ENCODE results near the gene SLC16A9.
"Not testable (repeated sequence)": the region's sequence is repeated elsewhere in the genome, so short reads cannot be mapped to it uniquely, and the experiment has no call there.

SLC16A9 gene, protein sequence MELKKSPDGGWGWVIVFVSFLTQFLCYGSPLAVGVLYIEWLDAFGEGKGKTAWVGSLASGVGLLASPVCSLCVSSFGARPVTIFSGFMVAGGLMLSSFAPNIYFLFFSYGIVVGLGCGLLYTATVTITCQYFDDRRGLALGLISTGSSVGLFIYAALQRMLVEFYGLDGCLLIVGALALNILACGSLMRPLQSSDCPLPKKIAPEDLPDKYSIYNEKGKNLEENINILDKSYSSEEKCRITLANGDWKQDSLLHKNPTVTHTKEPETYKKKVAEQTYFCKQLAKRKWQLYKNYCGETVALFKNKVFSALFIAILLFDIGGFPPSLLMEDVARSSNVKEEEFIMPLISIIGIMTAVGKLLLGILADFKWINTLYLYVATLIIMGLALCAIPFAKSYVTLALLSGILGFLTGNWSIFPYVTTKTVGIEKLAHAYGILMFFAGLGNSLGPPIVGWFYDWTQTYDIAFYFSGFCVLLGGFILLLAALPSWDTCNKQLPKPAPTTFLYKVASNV
- total RNA-seq: 0 reads per million in 2 donors

DNA sequence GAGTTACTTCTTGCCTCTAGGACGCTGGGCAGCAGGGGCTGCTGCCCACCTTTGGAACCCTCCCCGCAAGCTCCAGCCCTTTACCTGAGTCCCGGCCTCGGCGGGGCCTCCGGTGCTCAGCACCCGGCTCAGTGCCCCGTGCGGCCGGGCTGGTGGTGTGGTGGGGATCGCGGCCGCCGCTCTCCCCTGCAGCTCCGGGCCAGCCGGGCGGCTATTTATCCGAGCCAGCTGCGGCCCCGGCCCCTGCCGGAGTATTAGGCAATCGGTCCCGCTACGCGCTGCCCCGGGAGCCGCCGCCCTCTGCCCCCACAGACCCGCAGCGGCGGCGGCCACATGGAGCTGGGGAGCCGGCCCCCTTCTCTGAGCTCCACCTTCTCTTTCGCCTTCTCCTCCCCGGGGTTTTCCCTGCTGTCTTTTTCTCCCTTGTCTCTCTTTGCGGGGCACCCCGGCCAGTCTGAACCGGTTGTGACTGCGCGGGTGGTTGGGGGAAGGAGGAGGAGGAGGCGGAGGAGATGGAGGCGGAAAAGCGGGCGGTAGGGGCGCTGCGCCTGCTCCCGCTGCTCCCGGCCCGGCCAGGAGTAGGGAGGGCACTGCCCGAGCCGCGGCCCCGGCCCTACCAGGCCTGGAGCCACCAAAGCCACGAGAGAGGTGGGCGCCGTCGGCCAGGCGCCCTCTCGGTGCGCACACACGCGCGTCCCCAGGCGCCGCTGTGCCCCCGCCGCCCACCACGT is at the start of gene SLC16A9:
TSS of gene SLC16A9 (minus strand) at position 456 of the 731 bp plus-strand sequence. CDS start 25,559 bp downstream, outside the sequence.
- DNase-seq: no peak

DNA sequence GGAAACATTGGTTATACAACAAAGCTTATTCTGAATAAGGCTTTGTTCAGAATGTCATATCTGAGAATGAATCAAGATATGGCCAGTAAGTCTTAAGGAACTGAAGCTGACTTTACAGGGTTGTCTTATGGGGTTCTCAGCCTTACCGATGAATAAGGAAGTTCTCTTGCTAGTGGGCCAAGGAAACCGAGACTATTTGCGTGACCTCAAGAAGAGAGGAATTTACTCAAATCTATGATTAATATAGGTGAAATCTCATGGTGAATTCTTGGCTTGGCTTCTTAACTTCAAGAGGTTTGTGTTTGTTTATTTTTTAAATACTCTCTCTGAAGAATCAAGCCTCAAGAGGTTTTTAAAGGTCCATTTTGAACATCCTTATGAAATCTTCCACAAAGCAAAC is 48.3 kb upstream of the SLC16A9 start:
- DNase-seq: no peak

DNA sequence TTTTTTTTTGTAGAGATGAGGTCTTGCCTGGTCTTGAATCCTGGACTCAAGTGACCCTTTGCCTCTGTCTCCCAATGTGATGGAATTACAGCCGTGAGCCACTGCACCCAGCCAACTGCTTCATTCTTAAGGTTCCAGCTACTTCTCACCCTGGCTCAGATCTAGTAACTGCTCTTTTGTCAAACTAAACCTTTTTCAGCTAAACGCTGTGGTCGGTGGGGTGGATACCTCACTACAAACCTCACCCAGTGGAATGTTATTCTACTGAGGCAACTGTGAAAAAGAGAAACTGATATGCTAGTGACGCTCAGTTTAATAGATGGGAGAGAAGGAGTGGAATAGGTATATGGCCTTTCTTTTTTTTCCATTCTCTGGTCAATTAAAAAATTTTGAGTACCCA is 45.3 kb upstream of the SLC16A9 start:
- DNase-seq: no peak

DNA sequence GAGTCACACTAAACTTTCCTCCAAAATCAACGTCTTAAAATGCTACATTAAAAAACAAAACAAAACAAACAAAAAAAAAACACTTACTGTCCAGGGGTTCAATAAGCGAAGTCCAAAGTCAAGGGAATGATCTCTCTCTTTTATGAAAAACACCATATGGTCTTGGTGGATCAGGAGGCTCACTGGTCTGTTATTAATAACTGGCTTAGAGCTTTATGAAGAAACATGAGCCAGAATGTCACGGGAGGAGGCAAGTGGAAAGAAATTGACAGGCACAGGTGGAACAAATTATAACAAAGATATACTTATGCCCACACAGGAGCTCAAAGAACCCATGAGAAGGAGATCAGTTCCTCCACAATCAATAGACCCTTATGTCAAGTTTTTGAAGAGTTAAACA is 43.6 kb upstream of the SLC16A9 start, which contains the start of gene MRLN:
TSS of gene MRLN (minus strand) at position 189 of the 400 bp plus-strand sequence.
- no peak for DNase-seq

DNA sequence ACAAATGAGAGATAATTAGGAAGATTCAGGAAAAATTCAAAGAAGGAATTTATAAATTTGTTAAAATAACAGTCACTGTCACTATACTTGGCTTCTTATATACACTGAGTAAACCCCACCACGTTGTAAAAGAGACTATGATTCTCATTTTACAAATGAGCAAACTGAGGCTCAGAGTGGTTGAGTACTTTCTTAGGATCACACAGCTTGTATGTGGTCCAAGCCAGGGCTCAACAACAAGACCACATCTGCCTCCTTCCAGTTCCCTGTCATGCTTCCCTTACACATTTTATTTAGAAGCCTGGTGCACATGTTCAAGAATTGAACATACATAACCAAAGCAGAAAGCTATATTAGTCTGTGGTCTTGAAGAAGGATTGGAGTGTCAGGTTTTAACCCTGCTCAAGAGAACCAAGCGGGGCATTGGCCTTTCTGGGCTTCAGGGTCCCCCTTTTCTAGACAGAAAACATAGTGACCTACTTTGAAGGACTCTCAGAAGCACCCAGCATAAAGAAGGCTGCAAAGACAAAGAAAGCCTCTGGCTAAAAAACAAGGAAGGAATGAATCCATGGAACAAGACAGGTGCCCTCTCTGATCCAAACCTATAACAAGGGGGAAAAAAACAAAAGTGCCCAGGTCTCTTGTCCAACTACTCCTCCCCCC is 42.8 kb upstream of the SLC16A9 start:
- no peak for DNase-seq

DNA sequence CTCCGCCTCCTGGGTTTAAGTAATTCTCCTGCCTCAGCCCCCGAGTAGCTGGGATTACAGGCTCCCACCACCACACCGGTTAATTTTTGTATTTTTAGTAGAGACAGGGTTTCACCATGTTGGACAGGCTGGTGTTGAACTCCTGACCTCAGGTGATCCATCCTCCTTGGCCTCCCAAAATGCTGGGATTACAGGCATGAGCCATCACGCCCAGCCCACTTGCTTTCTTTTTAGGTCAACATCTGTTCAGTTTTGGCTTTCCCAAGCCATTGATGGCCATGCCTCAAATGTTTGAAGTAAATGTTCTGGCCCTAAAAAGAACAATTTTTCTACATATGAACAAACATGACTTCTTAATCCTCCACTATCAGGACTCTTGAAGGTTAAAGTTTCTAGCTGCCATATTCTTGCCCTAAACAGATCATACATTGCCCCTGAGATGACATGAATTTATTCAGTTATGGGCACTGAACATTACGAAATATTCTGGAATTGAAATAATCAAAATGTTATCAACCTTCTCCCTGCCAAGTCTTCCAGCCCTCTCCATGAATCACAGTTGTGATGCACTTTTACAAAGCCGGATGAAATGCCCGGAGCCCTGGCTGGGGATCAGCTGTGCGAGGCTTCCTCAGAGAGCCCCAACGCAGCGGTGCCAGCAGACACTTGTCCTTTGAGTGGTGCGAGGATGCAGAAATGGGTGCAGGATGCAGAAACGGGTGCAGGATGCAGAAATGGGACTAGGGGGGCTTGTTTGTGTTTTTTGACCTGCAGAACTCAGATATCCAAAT is 40.7 kb upstream of the SLC16A9 start:
- no peak for DNase-seq

DNA sequence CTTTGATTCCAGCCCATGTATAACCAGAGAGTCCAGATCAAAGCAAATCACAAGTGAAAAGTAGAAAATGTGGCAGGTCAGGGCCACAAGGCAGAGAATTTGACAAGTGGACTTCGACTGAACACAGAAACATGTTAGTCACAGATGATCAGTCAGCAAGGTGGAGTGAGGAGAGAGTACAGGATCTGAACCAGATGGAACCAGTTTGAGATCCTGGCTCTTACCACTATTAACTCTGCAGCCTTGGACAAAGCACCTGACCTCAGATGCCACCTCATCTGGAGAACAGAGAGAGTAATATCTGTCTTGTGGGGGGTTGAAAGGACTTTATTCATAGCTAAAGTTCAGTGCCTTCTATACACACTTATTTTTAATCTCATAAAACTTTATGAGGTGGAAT is 39.2 kb upstream of the SLC16A9 start:
- DNase-seq: no peak

DNA sequence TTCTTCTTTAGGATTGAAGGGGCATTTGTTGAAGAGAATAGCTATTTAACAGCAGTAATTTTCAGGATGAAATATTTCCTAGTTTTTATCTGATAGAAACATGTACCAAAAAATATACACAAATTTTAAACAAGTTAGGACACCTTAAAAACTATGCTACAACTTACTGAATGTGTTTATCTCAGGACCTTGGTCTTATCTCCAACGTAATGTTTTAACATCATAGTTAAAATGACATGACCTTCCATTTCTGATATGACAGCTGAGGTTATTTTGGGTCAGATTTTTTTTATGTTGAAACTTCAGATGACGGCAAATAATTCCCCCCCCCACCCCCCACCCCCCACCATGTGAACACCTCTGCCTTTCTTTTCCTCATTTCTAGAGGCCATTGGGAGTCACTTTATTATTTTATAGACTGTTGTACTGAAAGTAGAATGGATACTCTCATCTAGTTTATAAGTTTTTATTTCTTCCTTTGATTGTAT is 35.6 kb upstream of the SLC16A9 start:
- DNase-seq: no peak

DNA sequence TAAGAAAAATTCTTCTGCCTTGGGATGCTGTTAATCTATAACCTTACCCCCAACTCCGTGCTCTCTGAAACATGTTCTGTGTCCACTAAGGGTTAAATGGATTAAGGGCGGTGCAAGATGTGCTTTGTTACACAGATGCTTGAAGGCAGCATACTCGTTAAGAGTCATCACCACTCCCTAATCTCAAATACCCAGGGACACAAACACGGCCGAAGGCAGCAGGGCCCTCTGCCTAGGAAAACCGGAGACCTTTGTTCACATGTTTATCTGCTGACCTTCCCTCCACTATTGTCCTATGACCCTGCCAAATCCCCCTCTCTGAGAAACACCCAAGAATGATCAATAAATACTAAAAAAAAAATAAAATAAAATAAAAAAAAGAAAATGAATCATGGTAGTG is 35.1 kb upstream of the SLC16A9 start:
- DNase-seq: not testable (repeated sequence)

DNA sequence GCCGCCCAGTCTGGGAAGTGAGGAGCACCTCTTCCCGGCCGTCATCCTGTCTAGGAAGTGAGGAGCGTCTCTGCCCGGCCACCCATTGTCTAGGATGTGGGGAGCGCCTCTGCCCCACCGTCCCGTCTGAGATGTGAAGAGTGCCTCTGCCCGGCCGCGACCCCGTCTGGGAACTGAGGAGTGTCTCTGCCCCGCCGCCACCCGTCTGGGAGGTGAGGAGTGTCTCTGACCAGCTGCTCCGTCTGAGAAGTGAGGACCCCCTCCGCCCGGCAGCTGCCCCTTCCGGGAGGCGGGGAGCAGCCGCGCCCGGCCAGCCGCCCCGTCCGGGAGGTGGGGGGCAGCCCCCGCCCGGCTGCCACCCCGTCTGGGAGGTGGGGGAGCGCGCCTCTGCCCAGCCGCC is 34.5 kb upstream of the SLC16A9 start:
- not testable (repeated sequence) for DNase-seq

DNA sequence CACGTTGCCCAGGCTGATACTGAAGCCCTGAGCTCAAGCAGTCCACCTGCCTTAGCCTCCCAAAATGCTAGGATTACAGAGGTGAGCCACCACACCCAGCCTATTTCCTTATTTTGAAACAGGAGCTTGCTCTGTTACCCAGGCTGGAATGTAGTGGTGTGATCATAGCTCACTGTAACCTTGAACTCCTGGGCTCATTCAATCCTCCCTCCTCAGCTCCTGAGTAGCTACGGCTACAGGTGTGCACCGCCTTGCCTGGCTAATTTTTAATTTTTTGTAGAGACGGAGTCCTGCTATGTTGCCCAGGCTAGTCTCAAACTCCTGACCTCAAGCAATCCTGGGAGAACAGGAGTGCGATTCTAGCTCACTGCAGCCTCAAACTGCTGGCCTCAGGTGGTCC is 31.9 kb upstream of the SLC16A9 start:
- no peak for DNase-seq

DNA sequence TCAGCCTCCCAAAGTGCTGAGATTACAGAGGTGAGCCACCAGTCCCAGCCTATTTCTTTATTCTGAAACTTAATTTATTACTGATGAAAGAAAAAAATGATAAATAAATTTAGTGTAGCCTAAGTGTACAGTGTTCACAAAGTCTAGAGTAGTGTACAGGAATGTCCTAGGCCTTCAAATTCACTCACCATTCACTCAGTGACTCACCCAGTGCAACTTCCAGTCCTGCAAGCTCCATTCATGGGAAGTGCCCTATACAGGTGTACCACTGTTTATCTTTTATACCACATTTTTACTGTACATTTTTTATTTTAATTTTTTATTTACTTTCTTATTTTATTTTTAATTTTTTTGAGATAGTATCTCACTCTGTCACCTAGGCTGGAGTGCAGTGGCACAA is 31.4 kb upstream of the SLC16A9 start:
- DNase-seq: no peak

DNA sequence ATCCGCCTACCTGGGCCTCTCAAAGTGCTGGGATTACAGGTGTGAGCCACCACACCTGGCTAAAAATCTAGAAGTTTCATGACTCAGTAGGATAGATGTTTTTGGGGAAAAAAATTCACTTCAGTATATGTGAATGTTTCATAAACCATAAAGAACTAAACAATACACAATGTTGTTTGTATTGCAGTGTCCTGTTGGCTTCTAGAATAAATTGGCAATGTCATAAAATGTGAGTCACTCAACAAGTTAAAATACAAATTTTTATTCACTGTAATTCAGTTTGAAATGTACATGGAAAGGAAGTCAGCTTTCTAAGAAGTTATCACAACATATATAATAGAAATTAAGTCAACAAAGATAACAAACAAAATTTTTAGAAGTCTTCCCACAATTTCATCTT is 27.1 kb upstream of the SLC16A9 start:
- DNase-seq: no peak

DNA sequence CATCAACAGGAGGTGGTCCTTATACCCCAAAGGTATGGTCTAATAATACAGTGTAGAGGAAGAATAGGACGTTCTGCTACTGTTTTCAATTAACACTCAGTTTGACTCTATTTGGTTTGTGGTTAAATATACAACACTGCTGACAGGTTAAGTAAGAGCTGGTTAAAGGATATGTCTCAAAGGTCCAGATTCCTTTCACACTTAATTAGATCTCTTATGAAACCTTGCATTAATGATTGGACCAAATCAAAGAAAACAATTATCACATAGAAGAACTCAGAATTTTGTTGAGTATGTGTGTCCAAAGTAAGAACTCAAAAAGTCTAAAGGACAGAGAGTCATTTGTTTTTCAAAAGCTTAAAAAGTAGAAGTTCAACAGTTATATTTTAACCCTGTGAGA is 25.6 kb upstream of the SLC16A9 start:
- no peak for DNase-seq

DNA sequence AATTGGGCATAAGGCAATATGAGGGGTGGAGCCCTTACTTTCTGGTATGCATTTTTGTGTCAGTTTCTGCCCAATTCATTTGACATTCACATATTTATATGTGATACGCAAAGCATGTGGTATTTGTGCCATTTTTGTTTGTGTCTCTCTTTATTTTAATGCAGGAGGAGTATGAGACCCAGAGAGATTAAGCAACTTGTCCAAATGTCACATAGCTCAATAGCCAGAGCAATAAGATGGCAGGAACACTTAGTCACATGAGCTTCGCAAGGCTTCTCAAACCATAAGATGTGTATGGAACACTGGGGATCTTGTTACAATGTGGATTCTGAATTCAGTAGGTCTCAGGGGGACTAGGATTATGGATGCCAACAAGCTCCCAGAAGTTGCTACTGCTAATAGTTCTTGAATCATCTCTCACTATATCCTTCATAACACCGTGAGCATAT is 24.4 kb upstream of the SLC16A9 start:
- DNase-seq: no peak

DNA sequence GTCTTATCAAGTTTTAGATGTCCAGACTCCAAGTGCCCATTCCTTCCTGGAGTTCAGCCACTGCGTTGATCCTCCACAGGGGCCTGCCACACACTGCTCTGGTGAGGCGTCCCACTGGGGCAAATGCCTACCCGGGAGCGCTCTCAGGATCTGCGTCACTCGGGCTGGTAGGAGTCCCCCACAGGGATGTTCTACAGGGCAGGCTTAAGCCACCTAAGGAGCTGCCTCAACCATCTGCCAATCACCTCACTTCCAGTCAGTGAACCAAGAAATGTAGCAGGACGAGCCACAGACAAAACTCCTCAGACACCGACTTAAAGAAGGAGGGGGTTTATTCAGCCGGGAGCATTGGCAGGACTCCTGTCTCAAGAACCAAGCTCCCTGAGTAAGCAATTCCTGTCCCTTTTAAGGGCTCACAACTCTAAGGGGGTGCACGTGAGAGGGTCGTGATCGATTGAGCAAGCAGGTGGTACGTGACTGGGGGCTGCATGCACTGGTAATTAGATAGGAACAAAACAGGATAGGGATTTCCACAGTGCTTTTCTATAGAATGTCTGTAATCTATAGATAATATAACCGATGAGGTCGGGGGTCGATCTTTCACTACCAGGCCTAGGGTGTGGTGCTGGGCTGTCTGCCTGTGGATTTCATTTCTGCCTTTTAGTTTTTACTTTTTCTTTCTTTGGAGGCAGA is 23.8 kb upstream of the SLC16A9 start:
- not testable (repeated sequence) for DNase-seq

DNA sequence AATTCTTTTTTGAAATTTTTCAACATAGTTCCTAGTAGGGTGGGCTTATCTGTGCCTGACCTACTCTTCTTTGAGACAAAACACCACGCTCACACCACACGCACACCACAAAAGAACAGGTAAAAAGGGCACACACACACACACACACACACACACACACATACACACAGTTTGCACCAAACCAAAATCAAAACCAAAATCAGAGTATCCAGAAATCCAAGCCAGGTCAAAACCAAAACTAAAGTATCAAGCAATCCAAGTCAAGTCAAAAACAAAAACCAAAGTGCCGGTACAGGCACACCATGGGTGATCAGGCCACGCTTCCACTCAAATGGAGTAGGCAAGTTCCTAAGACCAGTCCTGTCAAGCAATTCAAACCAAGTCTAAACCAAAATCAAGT is 23.2 kb upstream of the SLC16A9 start:
- DNase-seq: not testable (repeated sequence)

DNA sequence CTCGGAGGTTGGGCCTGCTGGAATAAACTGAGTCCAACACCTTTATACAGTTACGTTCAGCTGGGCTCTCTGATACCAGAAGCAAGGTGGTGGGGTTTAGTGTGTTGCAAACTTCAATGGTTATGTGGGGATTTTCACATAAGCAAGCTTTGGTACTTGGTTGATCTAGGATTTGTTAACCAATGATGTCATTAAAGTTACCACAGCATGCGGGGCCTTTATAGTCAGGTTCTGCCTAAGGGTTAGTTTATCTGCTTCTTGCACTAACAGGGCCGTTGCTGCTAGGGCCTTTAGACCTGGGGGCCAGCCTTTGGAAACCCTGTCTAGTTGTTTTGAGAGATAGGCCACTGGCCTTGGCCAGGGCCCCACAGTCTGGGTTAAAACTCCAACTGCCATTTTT is 19.5 kb upstream of the SLC16A9 start:
- DNase-seq: not testable (repeated sequence)

DNA sequence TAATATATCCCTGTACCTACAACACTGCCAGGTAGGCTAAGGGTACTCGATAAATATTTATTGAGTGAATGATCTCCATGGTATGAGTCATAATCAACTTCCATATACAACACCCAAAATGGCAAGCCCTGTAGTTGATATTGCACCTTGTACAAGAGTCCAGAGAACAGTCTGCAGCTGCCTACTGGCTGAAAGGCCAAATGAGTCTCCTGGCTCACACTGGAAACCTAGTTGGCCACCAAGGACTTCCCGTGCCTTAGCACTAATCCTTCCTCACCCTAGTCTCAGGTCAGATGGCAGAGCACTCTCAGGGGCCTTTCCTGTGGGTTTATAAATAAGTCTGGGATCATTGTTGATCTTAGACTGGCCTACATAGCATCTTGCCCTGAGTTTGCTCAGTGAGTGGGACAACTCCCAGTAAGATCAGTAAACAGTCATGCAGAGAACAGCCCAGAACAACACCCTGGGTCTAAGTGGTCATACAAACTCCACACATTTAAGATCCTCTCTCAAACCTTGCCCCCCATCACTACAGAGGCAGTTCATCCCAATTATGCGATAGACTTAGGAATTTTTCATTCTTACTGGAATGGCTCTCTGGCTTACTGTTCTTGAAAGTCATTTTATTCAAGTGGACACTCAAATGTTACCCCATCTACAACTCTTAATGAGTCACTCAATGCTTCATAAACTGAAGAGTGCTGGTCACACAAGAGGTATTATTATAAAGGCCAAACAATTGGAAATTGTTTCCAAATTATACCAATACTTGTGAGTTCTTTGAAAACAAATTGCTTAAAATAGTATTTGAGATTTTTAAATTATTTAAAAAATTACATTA is 14.7 kb upstream of the SLC16A9 start:
- DNase-seq: no peak

DNA sequence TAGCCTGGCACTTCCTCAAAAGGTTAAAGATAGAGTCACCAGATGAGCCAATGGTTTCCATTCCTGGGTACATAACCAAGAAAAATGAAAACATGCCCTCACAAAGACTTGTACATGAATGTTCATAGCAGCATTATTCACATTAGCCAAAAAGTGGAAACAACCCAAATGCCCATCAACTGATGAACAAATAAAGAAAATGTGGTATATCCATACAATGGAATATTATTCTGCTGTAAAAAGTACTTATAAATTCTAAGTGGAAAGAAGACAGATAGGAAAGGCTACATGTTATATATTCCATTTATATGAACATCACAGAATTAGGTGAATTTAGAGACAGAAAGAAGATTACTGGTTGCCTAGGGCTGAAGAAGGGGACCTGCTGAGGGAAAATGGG is 10.7 kb upstream of the SLC16A9 start:
- no peak for DNase-seq

DNA sequence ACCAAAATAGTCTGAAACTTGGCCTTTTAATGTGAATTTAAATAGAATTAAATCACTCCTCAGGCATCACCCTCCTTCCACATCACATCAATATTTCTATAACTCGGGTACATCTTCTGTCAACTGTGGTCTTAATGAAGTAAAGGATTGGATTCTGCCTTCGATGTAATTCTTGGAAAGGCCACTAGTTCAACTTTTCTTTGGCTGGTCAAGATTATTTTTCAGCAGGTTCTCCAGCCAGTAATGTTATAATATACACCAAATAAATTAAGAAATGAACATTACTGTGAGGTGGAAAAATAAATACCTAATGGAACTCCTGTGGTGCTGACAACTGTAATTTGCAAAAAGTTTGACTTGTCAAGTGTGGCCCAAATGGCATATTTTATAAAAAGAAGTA is 9.7 kb upstream of the SLC16A9 start:
- DNase-seq: no peak

Measured in T-helper 9 cell (primary cell).